Peyer's patch (tissue), 4 donors: ENCODE measurements around the gene P2RY8. TPM values are rescaled to one million over a fixed set of nuclear protein-coding genes. Genes with fewer than 3 reads are reported as not detected.
"Not testable (repeated sequence)": the region's sequence is repeated elsewhere in the genome, so short reads cannot be mapped to it uniquely, and the experiment has no call there.

ENCODE experiments used
- DNase-seq, 3 donors: peaks; one replicate each; pipeline ENCODE4 v3.0.0-alpha.2; 2017 to 2019
- H3K27ac ChIP-seq, 4 donors: fragments of 200-600 bp; sonication (generic); one replicate each; pipeline ENCODE4 v1.5.1; 2016 to 2019
- H3K27me3 ChIP-seq, 2 donors: fragments of 200-600 bp; sonication (generic); one replicate each; pipeline ENCODE4 v1.5.1; 2019
- H3K36me3 ChIP-seq, 3 donors: fragments of 200-600 bp; sonication (generic); one replicate each; pipeline ENCODE4 v1.5.1; 2016 to 2019
- H3K4me1 ChIP-seq, 4 donors: fragments of 200-600 bp; sonication (generic); one replicate each; pipeline ENCODE4 v1.5.1; 2016 to 2019
- H3K4me3 ChIP-seq, 4 donors: fragments of 200-600 bp; sonication (generic); 1 replicate in 3 of 4; 2 replicates in 1 of 4; pipeline ENCODE4 v1.5.1; 2016 to 2019; ENCODE audit warnings: mild to moderate bottlenecking in 1 of 4
- H3K9me3 ChIP-seq, 4 donors: fragments of 200-600 bp; sonication (generic); one replicate each; pipeline ENCODE4 v1.5.1; 2016 to 2019; ENCODE audit warnings: mild to moderate bottlenecking in 1 of 4
- CTCF ChIP-seq, 6 experiments: fragments of 450-650 bp in 4 of 6; fragments of 200-600 bp in 2 of 6; sonication (generic) in 1 of 6; IDR thresholded peaks; one replicate each; pipeline ENCODE4 v1.5.1; 2017 to 2019; ENCODE audit warnings: antibody characterized with exemption in 6 of 6, mild to moderate bottlenecking in 3 of 6, moderate library complexity in 1 of 6
- POLR2A ChIP-seq, 2 donors: fragments of 450-650 bp; IDR thresholded peaks; one replicate each; pipeline ENCODE4 v1.5.1; 2017; ENCODE audit warnings: antibody characterized with exemption in 2 of 2, mild to moderate bottlenecking in 2 of 2, moderate library complexity in 2 of 2
- total RNA-seq, 4 donors: library from RNA; depleted of rRNA; stranded (reverse); fragments of >200 nt; gene quantifications; one replicate each; pipeline ENCODE4 v1.1.0, GENCODE V29; 2016

The P2RY8 gene
- total RNA-seq, 4 donors from 2014 or later, result 0.35 to 5.8 (median 1.2) TPM

- no peak overlapping the region for H3K4me3 ChIP-seq
- no peaks in the 10 kb centered on the region for H3K4me1 ChIP-seq
- DNase-seq, result peak in 2 of 3 donors; percentile 37 to 42
- TF ChIP-seq POLR2A (IDR thresholded peaks at IDR 0.05) (no peak), CTCF (IDR thresholded peaks at IDR 0.05) (no peak)
- H3K9me3 ChIP-seq, result no peaks in the 10 kb centered on the region
- no peak overlapping the region for H3K27ac ChIP-seq
- H3K36me3 ChIP-seq, result peaks cover 0 to 57% (median 0%) of the 10 kb centered on the region in 3 donors
- H3K27me3 ChIP-seq, result no peaks in the 10 kb centered on the region
Measured at GRCh38 chrX:1435241-1435895, 101.6 kb downstream of the P2RY8 start.

- peak in 2 of 3 donors; percentile 38 to 39 for DNase-seq
- Histone ChIP-seq H3K36me3 (peaks cover 0 to 53% (median 0%) of the 10 kb centered on the region in 3 donors), H3K27me3 (no peaks in the 10 kb centered on the region), H3K4me1 (no peaks in the 10 kb centered on the region), H3K9me3 (no peaks in the 10 kb centered on the region), H3K4me3 (no peak overlapping the region), H3K27ac (no peak overlapping the region)
- TF ChIP-seq POLR2A (IDR thresholded peaks at IDR 0.05), result no peak
- TF ChIP-seq CTCF (IDR thresholded peaks at IDR 0.05), result no peak
Measured at GRCh38 chrX:1434871-1435240, 102.1 kb downstream of the P2RY8 start.

GRCh38 chrX:1433646-1434357 is 103.2 kb downstream of the P2RY8 start:
- H3K4me3 ChIP-seq, result no peak overlapping the region
- no peaks in the 10 kb centered on the region for H3K27me3 ChIP-seq
- no peak overlapping the region for H3K27ac ChIP-seq
- DNase-seq, result peak in 1 of 3 donors; percentile 16
- TF ChIP-seq POLR2A (IDR thresholded peaks at IDR 0.05), result no peak
- TF ChIP-seq CTCF (IDR thresholded peaks at IDR 0.05), result no peak
- no peaks in the 10 kb centered on the region for H3K9me3 ChIP-seq
- H3K36me3 ChIP-seq, result peaks cover 0 to 51% (median 0%) of the 10 kb centered on the region in 3 donors
- no peaks in the 10 kb centered on the region for H3K4me1 ChIP-seq

- Histone ChIP-seq H3K9me3 (no peaks in the 10 kb centered on the region), H3K27ac (no peak overlapping the region), H3K4me3 (no peak overlapping the region), H3K27me3 (no peaks in the 10 kb centered on the region), H3K4me1 (no peaks in the 10 kb centered on the region), H3K36me3 (peaks cover 0 to 33% (median 0%) of the 10 kb centered on the region in 3 donors)
- no peak for DNase-seq
- no peak for TF ChIP-seq POLR2A (IDR thresholded peaks at IDR 0.05)
- TF ChIP-seq CTCF (IDR thresholded peaks at IDR 0.05), result no peak
Measured at GRCh38 chrX:1430451-1430850, 106.5 kb downstream of the P2RY8 start.

- H3K27me3 ChIP-seq, result no peaks in the 10 kb centered on the region
- peaks cover 0 to 27% (median 0%) of the 10 kb centered on the region in 3 donors for H3K36me3 ChIP-seq
- no peaks in the 10 kb centered on the region for H3K4me1 ChIP-seq
- H3K9me3 ChIP-seq, result peaks cover 0 to 5% (median under 1%) of the 10 kb centered on the region in 4 donors
- no peak overlapping the region for H3K4me3 ChIP-seq
- no peak overlapping the region for H3K27ac ChIP-seq
- peak in 1 of 3 donors; percentile 42 for DNase-seq
- no peak for TF ChIP-seq POLR2A (IDR thresholded peaks at IDR 0.05)
- TF ChIP-seq CTCF (IDR thresholded peaks at IDR 0.05), result no peak
Measured at GRCh38 chrX:1427756-1428155, 109.2 kb downstream of the P2RY8 start.

GRCh38 chrX:1426321-1426720 is 110.7 kb downstream of the P2RY8 start:
- Histone ChIP-seq H3K36me3 (peaks cover 0 to 32% (median 0%) of the 10 kb centered on the region in 3 donors), H3K9me3 (peaks cover 0 to 11% (median 5%) of the 10 kb centered on the region in 4 donors)
- H3K27ac ChIP-seq, H3K4me3 ChIP-seq, H3K4me1 ChIP-seq, H3K27me3 ChIP-seq: not testable (repeated sequence)
- DNase-seq, result peak in 2 of 3 donors; percentile 7 to 23
